Endometrium (tissue), 2 donors: Measurements from ENCODE around the gene GMPPA.

Source experiments
- FAIRE-seq: peaks from 2 replicates; lab custom pipeline; 2012; peaks lifted over from hg19 to GRCh38; lab: Jason Lieb, UNC
- donor health status: control.
- donor health status: control.

Gene GMPPA

DNA sequence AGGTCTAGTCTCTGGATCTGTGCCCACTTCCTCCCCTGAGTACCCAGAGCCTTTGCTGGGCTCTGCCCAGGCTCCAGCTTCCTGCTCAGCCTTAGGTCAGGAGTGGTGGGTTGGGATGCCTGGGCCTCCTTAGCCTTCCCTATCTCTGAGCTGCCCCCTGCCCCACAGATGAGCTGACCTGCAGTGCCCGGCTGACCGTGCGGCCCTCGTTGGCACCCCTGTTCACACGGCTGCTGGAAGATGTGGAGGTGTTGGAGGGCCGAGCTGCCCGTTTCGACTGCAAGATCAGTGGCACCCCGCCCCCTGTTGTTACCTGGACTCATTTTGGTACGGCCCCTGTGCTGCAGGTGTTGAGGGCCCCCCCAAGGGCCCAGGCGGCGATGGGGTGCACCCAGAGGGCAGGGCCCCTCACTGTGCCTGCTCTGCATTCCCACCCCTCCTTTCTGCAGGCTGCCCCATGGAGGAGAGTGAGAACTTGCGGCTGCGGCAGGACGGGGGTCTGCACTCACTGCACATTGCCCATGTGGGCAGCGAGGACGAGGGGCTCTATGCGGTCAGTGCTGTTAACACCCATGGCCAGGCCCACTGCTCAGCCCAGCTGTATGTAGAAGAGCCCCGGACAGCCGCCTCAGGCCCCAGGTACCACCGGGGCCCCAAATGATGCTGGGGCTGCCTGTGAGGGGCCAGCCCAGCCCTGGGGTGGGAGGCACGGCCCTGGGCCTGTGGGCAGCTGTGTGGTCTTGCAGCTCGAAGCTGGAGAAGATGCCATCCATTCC lies 30.1 kb upstream of the GMPPA start:
- no peak for FAIRE-seq

DNA sequence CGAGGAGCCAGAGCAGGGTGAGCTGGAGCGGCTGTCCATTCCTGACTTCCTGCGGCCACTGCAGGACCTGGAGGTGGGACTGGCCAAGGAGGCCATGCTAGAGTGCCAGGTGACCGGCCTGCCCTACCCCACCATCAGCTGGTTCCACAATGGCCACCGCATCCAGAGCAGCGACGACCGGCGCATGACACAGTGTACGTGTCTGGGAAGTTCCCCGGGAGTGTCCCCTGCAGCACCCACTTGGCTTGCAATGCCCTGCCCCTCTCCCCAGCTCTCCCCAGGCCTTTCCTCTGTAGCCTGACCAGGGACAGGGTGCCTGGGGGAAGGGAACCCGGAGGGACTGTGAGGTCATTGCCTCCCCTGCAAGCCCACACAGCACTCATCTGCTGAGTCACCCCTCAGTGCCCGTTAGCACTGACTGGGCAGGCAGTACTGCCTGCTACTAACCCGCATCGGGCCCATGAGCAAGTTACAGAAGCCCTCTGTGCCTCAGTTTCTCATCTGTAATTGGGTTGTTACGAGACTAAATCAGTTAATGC lies 29.4 kb upstream of the GMPPA start:
- no peak for FAIRE-seq

- FAIRE-seq, result no peak
These were observed 28.3 kb upstream of the GMPPA start for GRCh38 chr2:219470429-219470828.

DNA sequence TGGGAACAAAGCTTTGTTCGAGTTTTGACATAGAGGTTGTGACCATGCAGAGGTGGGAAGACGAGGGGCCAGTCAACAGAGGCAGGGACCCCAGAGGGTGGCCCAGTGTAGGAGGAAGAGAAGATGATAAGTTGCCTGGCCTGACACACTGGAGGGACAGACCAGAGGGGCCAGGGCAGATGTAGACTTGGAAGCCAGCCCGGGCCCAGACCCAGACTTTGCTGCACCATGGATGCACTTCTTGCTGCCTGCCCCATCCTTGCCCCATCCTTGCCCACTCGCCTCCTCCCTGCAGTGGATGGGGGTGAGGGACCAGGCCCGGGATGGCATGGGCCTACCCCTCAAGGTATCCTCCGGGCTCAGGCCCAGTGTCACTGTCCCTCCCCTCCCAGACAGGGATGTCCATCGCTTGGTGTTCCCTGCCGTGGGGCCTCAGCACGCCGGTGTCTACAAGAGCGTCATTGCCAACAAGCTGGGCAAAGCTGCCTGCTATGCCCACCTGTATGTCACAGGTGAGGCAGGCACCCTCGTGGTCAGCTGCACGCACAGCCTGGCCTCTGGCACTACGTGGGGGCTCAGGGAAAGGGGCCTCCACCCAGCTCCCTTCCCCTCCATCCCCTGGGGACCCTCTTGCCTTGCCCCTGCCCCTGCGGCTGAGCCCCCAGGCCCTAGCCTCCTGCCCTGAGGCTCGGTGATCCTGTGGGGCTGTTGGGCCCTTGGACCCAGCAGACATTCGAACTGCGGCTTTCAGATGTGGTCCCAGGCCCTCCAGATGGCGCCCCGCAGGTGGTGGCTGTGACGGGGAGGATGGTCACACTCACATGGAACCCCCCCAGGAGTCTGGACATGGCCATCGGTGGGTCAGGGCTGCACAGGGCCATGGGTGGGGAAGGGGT lies 27.0 kb upstream of the GMPPA start:
- no peak for FAIRE-seq

GRCh38 chr2:219472629-219473187 lies 26.0 kb upstream of the GMPPA start:
- FAIRE-seq, result no peak

GRCh38 chr2:219473511-219473910 lies 25.2 kb upstream of the GMPPA start:
- no peak for FAIRE-seq

- no peak for FAIRE-seq
These were observed 24.2 kb upstream of the GMPPA start for GRCh38 chr2:219474285-219475060.

GRCh38 chr2:219475278-219475677 lies 23.4 kb upstream of the GMPPA start:
- FAIRE-seq, result no peak

DNA sequence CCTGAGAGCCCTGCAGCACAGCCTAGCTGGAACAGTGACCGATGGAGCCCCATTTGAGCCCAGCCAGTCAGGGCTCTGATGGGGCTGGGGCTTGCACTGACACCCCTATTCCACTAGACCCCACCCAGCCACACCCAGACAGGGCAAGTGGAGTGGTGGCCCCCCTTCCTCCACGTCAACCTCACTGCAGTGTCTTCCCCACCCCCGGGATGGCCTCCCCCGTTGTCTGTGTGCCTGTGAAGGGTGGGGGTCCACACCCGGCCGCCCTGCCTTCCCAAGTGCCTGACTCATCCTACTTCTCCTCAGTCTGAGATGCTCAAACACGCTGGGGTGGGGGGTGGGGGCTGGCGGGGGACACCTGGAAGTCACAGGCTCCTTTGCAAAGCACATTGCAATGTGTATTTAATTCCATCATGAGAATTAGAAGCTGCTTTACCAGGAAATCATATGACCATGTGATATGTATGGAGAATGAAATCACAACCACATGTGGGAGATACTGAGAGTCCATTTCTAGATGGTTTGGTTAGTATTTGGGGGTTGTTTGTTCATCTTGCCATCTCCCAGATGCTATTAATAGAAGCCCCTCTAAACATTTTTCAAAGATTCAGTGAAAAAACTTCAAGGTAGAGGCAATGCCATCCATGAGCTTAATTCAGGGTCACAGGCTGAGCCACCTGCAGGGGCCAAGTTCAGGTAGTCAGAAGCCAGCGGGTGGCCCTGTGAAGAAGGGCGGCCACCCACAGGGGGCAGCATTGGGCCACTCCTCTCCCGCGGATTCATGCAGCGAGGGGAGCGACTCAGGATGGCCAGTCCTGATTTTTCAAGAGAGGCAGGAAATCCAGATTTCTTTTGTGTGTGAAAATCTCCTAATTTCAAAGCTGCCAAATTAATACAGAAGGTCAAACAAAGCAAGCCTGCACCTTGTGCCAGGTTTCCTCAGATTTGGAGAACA lies 22.7 kb upstream of the GMPPA start:
- no peak for FAIRE-seq

GRCh38 chr2:219476652-219477151 lies 22.0 kb upstream of the GMPPA start:
- FAIRE-seq, result no peak

- FAIRE-seq, result no peak
These were observed 21.5 kb upstream of the GMPPA start for GRCh38 chr2:219477179-219477578.

DNA sequence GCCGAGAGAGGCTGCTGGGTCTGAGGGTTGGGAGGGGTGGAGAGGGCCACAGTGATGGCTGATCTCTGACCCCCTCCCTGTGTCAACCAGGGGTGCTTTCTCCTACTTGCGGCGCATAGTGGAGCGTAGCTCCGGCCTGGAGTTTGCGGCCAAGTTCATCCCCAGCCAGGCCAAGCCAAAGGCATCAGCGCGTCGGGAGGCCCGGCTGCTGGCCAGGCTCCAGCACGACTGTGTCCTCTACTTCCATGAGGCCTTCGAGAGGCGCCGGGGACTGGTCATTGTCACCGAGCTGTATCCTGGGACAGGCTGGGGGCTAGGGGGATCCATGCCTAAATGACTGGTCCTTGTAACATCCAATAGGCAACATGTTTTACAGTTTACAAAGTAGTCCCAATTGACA lies 20.9 kb upstream of the GMPPA start:
- no peak for FAIRE-seq

GRCh38 chr2:219478916-219479315 lies 19.8 kb upstream of the GMPPA start:
- FAIRE-seq, result no peak

DNA sequence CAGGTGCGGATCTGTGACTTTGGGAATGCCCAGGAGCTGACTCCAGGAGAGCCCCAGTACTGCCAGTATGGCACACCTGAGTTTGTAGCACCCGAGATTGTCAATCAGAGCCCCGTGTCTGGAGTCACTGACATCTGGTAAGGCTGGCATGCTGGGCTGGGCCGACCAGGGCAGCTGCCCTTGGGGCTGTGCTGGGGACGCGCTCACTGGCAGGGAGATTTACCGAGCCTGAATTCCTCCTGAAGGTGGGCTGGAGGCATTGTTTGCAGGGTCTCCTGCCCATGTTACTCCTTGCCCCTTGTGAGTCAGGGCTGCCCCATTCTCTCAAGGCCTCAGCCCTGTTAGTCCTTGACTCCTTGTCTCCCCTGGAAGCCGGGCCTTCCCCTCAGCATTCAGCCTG lies 18.7 kb upstream of the GMPPA start:
- no peak for FAIRE-seq

- no peak for FAIRE-seq
These were observed 15.9 kb upstream of the GMPPA start for GRCh38 chr2:219482674-219483405.

GRCh38 chr2:219483451-219484342 lies 15.0 kb upstream of the GMPPA start:
- no peak for FAIRE-seq

DNA sequence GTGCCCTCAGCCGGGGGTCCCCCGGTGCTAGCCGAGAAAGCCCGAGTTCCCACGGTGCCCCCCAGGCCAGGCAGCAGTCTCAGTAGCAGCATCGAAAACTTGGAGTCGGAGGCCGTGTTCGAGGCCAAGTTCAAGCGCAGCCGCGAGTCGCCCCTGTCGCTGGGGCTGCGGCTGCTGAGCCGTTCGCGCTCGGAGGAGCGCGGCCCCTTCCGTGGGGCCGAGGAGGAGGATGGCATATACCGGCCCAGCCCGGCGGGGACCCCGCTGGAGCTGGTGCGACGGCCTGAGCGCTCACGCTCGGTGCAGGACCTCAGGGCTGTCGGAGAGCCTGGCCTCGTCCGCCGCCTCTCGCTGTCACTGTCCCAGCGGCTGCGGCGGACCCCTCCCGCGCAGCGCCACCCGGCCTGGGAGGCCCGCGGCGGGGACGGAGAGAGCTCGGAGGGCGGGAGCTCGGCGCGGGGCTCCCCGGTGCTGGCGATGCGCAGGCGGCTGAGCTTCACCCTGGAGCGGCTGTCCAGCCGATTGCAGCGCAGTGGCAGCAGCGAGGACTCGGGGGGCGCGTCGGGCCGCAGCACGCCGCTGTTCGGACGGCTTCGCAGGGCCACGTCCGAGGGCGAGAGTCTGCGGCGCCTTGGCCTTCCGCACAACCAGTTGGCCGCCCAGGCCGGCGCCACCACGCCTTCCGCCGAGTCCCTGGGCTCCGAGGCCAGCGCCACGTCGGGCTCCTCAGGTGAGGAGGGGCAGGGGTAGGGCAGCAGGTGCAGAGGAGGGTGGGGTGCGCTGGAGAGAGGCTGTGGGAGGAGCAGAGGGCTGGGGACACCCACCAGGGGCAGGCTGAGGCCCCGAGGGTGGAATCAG lies 14.1 kb upstream of the GMPPA start:
- FAIRE-seq, result no peak

GRCh38 chr2:219485201-219485580 lies 13.5 kb upstream of the GMPPA start:
- FAIRE-seq, result no peak
